Measurements from ENCODE around the gene CRTC3. TPM values are rescaled to one million over a fixed set of nuclear protein-coding genes. Genes with fewer than 3 reads are reported as not detected.
A peak's percentile ranks its signal among the peaks of the same experiment; 100 is the strongest.

The CRTC3 gene
- total RNA-seq, 1 experiment from 2014 or later = 3.9 TPM

- H3T11ph ChIP-seq (ENCODE audit: low read length) = no peak overlapping the region
Observed at GRCh38 chr15:90691369-90691768, 161.6 kb downstream of the CRTC3 start.

More at GRCh38 chr15:90691369-90691768, 161.6 kb downstream of the CRTC3 start:
- no peak for DNase-seq
- no peak overlapping the region for H3K27ac ChIP-seq (ENCODE audit: insufficient read length, low read depth, low read length)
- Mint-ChIP-seq H3K27me3 (ENCODE audit: low read depth) (no peaks in the 10 kb centered on the region), H3K4me3 (no peak overlapping the region), H3K4me1 (no peaks in the 10 kb centered on the region), H3K27ac (no peak overlapping the region; a peak in 1 of 7 replicates), H3K36me3 (ENCODE audit: insufficient read depth in 1 of 3, low read depth in 3 of 3) (peaks cover 2 to 4% (median 2%) of the 10 kb centered on the region in 3 experiments; a peak in 2 of 7 replicates), H3K9me3 (peaks cover 3 to 5% of the 10 kb centered on the region in 2 experiments)
- WGBS (ENCODE audit: extremely low coverage, insufficient read length, low lambda C conversion rate) = no CpG with 5 or more reads among the region's 4 CpGs
- H3K27me3 ChIP-seq (ENCODE audit: insufficient read depth, low read length) = no peaks in the 10 kb centered on the region
- H3K56ac ChIP-seq (ENCODE audit: insufficient read length, low read depth, low read length) = no peak overlapping the region
- no peaks in the 10 kb centered on the region for H3K4me1 ChIP-seq (ENCODE audit: insufficient read depth, low read length)
- TF ChIP-seq CTCF (conservative IDR thresholded peaks at IDR 0.05) = peak; percentile 33; the same call in 2 of the 3 replicates
- H3K9me3 ChIP-seq (ENCODE audit: control insufficient read depth, low read depth, low read length) = no peaks in the 10 kb centered on the region
- no peak overlapping the region for H3K4me2 ChIP-seq (ENCODE audit: insufficient read depth, insufficient read length, low read length)
- H2BK15ac ChIP-seq (ENCODE audit: low read depth, low read length) = no peak overlapping the region
- no peak overlapping the region for H2BK120ac ChIP-seq (ENCODE audit: low read depth, low read length, poor library complexity, severe bottlenecking)
- no peak overlapping the region for H3K14ac ChIP-seq (ENCODE audit: insufficient read depth, low read length)
- no peaks in the 10 kb centered on the region for H3K79me1 ChIP-seq (ENCODE audit: insufficient read depth, low read depth, low read length, poor library complexity, severe bottlenecking)
- no peak overlapping the region for H2AK5ac ChIP-seq (ENCODE audit: insufficient read length, low read length)
- H2BK12ac ChIP-seq (ENCODE audit: insufficient read length, low read depth, low read length) = no peak overlapping the region
- H3K23me2 ChIP-seq (ENCODE audit: insufficient read length, low read depth, low read length, poor library complexity, severe bottlenecking) = no peaks in the 10 kb centered on the region
- no peaks in the 10 kb centered on the region for H3K79me2 ChIP-seq (ENCODE audit: insufficient read depth, low read length)
- no peak overlapping the region for H3K18ac ChIP-seq (ENCODE audit: insufficient read length, low read depth, low read length)
- no peak overlapping the region for H4K5ac ChIP-seq (ENCODE audit: insufficient read length, low read depth, low read length)
- no peak overlapping the region for H3K23ac ChIP-seq (ENCODE audit: insufficient read length, low read depth, low read length)
- no peak overlapping the region for H3K4ac ChIP-seq (ENCODE audit: low read depth, low read length)
- H3K9ac ChIP-seq (ENCODE audit: extremely low read depth, insufficient read length, low read length) = no peak overlapping the region
- H2BK20ac ChIP-seq (ENCODE audit: low read depth, low read length, poor library complexity, severe bottlenecking) = no peak overlapping the region
- no peak overlapping the region for H2BK5ac ChIP-seq (ENCODE audit: insufficient read length, low read length)
- H4K20me1 ChIP-seq (ENCODE audit: control insufficient read depth, insufficient read depth, insufficient read length) = no peaks in the 10 kb centered on the region
- no peak overlapping the region for H2AFZ ChIP-seq (ENCODE audit: low read length)
- no peak overlapping the region for H4K91ac ChIP-seq (ENCODE audit: insufficient read length, low read depth, low read length)
- no peak overlapping the region for H4K8ac ChIP-seq (replicated peaks; ENCODE audit: insufficient read length, low read depth, low read length)
